OCI-LY1 (cell line): ENCODE results near the gene HAPLN3.

Experiments
- CTCF ChIP-seq: fragments of 200-600 bp; sonication (generic), shearing (Covaris generic); IDR thresholded peaks from 2 replicates; pipeline ENCODE4 v1.5.1; 2017; ENCODE audit warnings: mild to moderate bottlenecking, antibody characterized with exemption, low read length, moderate library complexity, mixed read lengths
- EZH2 ChIP-seq: fragments of 200-600 bp; sonication (generic), shearing (Covaris generic); IDR thresholded peaks from 2 replicates; pipeline ENCODE4 v1.8.0; 2017; ENCODE audit warnings: borderline replicate concordance, mixed run types, mild to moderate bottlenecking, antibody characterized with exemption, low read length, moderate library complexity, mixed read lengths

- TF ChIP-seq CTCF = no peak
- TF ChIP-seq EZH2 = no peak
These were observed 47.1 kb downstream of the HAPLN3 start for GRCh38 chr15:88848203-88848602.
